ENCODE results near the gene RGR.

RGR gene

GRCh38 chr10:84198206-84198915, 46.5 kb upstream of the RGR start:
- H3K9me3 ChIP-seq (ENCODE audit: control insufficient read depth, low read length): no peaks in the 10 kb centered on the region
- H3K9ac ChIP-seq: no peak overlapping the region
- H2AFZ ChIP-seq: no peak overlapping the region
- peaks cover 5% of the 10 kb centered on the region for H3K4me1 ChIP-seq
- H3K4me3 ChIP-seq (ENCODE audit: low read depth, low read length): no peak overlapping the region
- H3K36me3 ChIP-seq (ENCODE audit: control insufficient read depth, insufficient read depth, low read length): no peaks in the 10 kb centered on the region
- no peak overlapping the region for H3K27ac ChIP-seq
- no peaks in the 10 kb centered on the region for H3K79me2 ChIP-seq
- no peaks in the 10 kb centered on the region for H3K27me3 ChIP-seq (ENCODE audit: control insufficient read depth, insufficient read depth, low read length)
- TF ChIP-seq CTCF (IDR thresholded peaks at IDR 0.05): no peak
- H3K4me2 ChIP-seq (ENCODE audit: low read length): no peak overlapping the region

GRCh38 chr10:84200537-84201243, 44.2 kb upstream of the RGR start:
- no peak overlapping the region for H3K4me2 ChIP-seq (ENCODE audit: low read length)
- no peaks in the 10 kb centered on the region for H3K79me2 ChIP-seq
- no peak overlapping the region for H3K9ac ChIP-seq
- H2AFZ ChIP-seq: no peak overlapping the region
- H3K9me3 ChIP-seq (ENCODE audit: control insufficient read depth, low read length): no peaks in the 10 kb centered on the region
- TF ChIP-seq CTCF (IDR thresholded peaks at IDR 0.05): no peak
- H3K27ac ChIP-seq: no peak overlapping the region
- H3K4me3 ChIP-seq (ENCODE audit: low read depth, low read length): no peak overlapping the region
- peaks cover 4% of the 10 kb centered on the region for H3K4me1 ChIP-seq
- no peaks in the 10 kb centered on the region for H3K27me3 ChIP-seq (ENCODE audit: control insufficient read depth, insufficient read depth, low read length)
- no peaks in the 10 kb centered on the region for H3K36me3 ChIP-seq (ENCODE audit: control insufficient read depth, insufficient read depth, low read length)

GRCh38 chr10:84201244-84201606, 43.6 kb upstream of the RGR start:
- Histone ChIP-seq H3K9me3 (ENCODE audit: control insufficient read depth, low read length) (no peaks in the 10 kb centered on the region), H3K79me2 (no peaks in the 10 kb centered on the region), H3K9ac (no peak overlapping the region), H3K27me3 (ENCODE audit: control insufficient read depth, insufficient read depth, low read length) (no peaks in the 10 kb centered on the region), H3K36me3 (ENCODE audit: control insufficient read depth, insufficient read depth, low read length) (no peaks in the 10 kb centered on the region), H3K4me3 (ENCODE audit: low read depth, low read length) (no peak overlapping the region), H3K4me1 (no peaks in the 10 kb centered on the region), H2AFZ (no peak overlapping the region), H3K27ac (no peak overlapping the region), H3K4me2 (ENCODE audit: low read length) (no peak overlapping the region)
- TF ChIP-seq CTCF (IDR thresholded peaks at IDR 0.05): no peak

- no peak for TF ChIP-seq CTCF (IDR thresholded peaks at IDR 0.05)
- Histone ChIP-seq H3K27ac (no peak overlapping the region), H3K36me3 (ENCODE audit: control insufficient read depth, insufficient read depth, low read length) (no peaks in the 10 kb centered on the region), H2AFZ (no peak overlapping the region), H3K27me3 (ENCODE audit: control insufficient read depth, insufficient read depth, low read length) (no peaks in the 10 kb centered on the region), H3K9me3 (ENCODE audit: control insufficient read depth, low read length) (no peaks in the 10 kb centered on the region), H3K4me1 (no peaks in the 10 kb centered on the region), H3K4me3 (ENCODE audit: low read depth, low read length) (no peak overlapping the region), H3K79me2 (no peaks in the 10 kb centered on the region), H3K9ac (no peak overlapping the region), H3K4me2 (ENCODE audit: low read length) (no peak overlapping the region)
Observed at GRCh38 chr10:84201682-84202081, 43.2 kb upstream of the RGR start.

- Histone ChIP-seq H2AFZ (no peak overlapping the region), H3K9me3 (ENCODE audit: control insufficient read depth, low read length) (no peaks in the 10 kb centered on the region), H3K4me3 (ENCODE audit: low read depth, low read length) (no peak overlapping the region), H3K36me3 (ENCODE audit: control insufficient read depth, insufficient read depth, low read length) (no peaks in the 10 kb centered on the region), H3K9ac (no peak overlapping the region), H3K4me1 (no peaks in the 10 kb centered on the region), H3K4me2 (ENCODE audit: low read length) (no peak overlapping the region), H3K79me2 (no peaks in the 10 kb centered on the region), H3K27me3 (ENCODE audit: control insufficient read depth, insufficient read depth, low read length) (no peaks in the 10 kb centered on the region), H3K27ac (no peak overlapping the region)
- TF ChIP-seq CTCF (IDR thresholded peaks at IDR 0.05): no peak
Observed at GRCh38 chr10:84202349-84202748, 42.5 kb upstream of the RGR start.

Data from parathyroid adenoma (tissue), 2 donors.